Suppressor macrophage treated with lipopolysaccharide for 4 hours (primary cell): ENCODE measurements around the gene OPN4.
"Not testable (repeated sequence)": the region's sequence is repeated elsewhere in the genome, so short reads cannot be mapped to it uniquely, and the experiment has no call there.

ENCODE experiments used
- DNase-seq: peaks from one replicate; pipeline ENCODE4 v3.0.0-alpha.2; 2020

Gene OPN4, protein sequence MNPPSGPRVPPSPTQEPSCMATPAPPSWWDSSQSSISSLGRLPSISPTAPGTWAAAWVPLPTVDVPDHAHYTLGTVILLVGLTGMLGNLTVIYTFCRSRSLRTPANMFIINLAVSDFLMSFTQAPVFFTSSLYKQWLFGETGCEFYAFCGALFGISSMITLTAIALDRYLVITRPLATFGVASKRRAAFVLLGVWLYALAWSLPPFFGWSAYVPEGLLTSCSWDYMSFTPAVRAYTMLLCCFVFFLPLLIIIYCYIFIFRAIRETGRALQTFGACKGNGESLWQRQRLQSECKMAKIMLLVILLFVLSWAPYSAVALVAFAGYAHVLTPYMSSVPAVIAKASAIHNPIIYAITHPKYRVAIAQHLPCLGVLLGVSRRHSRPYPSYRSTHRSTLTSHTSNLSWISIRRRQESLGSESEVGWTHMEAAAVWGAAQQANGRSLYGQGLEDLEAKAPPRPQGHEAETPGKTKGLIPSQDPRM

DNA sequence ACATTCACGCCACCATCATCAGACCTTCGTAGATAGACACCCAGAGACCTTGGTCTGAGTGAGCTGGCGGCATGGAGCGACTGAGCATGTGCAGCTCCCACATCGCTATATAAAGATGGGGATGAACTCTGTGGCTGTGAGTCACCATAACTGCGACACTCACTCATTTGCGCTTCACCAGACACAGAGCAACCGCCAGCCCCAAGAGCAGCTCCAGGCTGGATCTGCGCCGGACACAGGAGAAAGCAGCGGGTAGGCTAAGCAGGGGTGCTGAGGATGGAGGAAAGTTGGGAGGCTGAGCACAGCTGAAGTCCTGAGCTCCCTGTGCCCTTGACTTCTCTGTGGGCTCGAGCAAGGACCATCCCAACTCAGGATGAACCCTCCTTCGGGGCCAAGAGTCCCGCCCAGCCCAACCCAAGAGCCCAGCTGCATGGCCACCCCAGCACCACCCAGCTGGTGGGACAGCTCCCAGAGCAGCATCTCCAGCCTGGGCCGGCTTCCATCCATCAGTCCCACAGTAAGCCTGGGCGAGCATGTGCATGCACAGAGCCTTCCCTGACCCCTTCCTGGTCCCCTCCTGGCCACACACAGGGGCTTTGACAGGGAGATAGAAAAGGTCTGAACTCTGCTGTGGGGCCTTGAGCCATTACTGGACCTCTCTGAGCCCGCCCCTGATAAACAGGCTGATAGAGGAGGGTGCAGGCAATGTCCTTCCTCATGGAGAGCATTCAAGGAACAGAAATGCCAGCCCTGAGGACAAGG is at the start of gene OPN4:
Gene OPN4, plus strand, starts transcription at position 137 of the 762 bp plus-strand sequence. Its CDS starts 237 bp downstream, at position 374.
- no peak for DNase-seq

DNA sequence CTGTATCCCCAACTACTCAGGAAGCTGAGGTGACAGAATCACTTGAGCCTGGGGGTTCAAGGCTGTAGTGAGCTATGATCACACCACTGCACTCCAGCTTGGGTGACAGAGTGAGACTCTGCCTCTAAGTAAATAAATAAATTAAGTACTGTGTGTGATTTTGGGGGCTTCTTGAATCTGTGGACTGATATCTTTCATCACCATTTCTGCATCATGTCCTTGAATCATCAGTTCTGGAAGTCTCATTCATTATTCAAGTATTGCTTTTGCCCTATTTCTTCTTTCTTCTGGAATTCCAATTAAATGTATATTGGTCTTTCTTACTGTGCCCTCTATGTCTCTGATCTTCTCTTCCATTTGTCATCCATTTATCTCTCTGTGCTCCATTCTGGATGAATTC is 46.7 kb upstream of the OPN4 start:
- no peak for DNase-seq

DNA sequence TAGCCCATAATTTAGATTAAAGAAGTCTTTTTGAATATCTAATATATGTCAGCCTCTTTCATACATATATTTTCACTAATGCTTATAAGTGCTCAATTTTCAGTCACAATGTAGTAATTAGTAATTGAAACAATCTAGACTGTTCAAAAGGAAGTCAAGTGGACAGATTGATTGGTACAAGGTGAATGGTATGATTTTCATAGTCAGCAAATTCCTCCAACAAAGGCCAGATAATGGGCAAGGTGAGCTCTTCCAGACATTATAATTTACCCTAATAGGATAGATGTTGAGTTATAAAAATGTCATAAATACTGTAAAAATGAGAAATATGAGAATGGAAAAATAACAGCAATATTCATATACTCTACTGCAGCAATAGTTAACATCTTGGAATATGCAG is 44.4 kb upstream of the OPN4 start:
- DNase-seq = no peak

DNA sequence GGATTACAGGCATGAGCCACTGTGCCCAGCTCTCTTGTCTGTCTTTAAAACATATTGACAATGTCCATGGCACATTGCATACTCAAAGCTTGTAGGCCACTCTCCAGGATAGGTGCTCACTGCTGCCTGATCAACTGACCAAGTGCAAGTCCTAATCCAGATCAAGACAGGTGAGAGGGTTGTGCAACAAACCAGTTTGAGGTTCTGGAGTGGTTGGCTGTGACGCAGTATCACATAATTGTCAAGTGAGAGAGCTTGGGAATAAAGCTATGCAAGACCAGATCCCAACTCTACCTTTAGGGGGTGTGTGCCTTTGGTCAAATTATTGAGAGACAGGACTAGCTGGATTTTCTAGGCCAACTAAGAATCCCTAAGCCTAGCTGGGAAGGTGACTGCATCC is 43.0 kb upstream of the OPN4 start:
- DNase-seq = no peak

DNA sequence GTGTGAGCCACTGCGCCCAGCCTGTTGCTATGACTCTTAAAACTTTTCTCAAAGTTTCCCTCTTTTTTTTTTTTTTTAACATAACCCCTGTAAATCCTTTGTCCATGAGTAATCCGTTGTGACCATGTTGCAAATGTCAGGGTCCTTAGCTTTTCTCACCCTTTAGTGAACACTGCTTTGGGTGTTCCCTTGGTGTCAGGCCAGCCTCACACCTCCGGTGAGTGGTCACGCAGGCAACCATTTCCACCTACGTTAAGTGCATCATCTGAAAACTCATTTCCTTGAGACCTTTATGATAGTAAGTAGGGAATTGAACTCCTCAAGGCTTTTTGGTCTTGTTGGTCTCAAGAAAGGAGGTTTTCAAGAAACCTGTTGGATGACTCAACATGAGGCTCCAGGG is 41.3 kb upstream of the OPN4 start:
- DNase-seq = no peak

DNA sequence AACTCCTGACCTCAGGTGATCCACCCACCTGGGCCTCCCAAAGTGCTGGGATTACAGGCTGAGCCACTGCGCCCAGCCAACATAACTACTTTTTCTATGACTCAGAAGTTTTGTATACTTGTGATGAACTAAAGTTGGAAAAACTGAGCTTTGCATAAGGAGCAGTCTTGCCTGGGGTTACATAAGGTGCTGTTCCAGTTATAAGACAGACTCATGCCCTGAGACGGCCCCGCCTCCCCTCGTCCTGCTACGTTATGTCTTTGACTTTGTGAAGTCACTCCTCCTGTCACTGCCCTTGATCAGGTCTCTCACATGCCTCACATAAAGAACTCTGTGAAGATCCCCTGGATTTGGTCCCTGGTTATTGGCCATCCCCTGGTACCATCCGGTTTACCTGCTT is 40.4 kb upstream of the OPN4 start:
- no peak for DNase-seq

DNA sequence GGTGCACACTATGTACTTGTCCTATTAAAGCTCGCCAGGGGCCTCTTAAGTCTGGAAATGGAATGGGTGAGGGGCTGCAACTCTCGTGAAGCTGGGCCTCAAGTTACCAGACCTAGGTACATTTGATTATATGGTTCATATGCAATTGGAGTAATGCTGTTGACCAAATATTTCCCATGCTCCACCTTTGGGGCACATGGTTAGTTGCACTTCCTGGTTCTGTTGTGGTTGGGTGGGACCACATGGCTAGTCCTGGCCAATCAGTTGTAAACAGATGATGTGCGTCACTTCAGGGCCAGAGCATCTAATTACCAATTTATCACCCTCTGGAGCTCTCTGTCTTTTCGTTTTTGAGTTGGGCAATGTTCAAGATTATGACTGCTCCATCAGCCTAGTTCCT is 39.5 kb upstream of the OPN4 start:
- no peak for DNase-seq

DNA sequence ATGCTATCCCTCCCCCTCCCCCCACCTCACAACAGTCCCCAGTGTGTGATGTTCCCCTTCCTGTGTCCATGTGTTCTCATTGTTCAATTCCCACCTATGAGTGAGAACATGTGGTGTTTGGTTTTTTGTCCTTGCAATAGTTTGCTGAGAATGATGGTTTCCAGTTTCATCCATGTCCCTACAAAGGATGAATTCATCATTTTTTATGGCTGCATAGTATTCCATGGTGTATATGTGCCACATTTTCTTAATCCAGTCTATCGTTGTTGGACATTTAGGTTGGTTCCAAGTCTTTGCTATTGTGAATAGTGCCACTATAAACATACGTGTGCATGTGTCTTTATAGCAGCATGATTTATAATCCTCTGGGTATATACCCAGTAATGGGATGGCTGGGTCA is 37.1 kb upstream of the OPN4 start:
- not testable (repeated sequence) for DNase-seq

DNA sequence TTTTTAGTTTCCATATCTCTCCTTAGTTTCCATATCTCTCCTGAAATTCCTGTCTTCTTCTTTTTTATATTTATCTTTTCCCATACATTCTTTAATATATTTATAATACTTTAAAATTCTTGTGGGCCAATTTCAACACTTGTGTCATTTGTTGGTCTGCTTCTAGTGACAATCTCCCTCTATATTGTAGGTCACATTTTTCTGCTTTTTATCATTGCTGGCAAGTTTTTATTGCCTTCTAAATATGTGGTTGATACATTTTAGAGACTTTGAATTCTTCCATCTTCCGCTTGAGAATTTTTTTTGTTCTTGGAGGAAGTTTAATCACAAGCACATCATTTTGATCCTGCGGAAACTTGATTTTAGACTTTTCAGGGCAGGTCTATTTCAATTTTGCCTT is 26.0 kb upstream of the OPN4 start:
- DNase-seq = no peak

DNA sequence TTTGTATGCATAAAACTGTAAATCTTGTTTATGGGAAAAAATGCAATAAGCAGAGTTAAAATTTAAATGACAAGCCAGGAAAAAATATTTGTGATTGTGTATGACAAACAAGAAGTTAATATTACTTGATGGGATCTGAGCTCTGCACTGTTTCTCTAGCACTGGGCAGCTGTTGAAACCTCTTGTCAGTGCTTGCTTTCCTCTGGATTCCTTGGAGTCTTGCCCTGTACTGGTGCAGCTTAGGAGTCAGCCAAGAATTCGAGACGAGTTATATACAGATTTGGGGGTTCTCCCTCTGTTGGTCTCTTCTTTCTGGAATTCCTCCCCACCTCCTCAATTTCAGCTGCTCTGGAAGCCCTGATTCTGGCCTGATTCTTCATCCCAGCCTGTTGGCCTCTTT is 24.3 kb upstream of the OPN4 start:
- no peak for DNase-seq

DNA sequence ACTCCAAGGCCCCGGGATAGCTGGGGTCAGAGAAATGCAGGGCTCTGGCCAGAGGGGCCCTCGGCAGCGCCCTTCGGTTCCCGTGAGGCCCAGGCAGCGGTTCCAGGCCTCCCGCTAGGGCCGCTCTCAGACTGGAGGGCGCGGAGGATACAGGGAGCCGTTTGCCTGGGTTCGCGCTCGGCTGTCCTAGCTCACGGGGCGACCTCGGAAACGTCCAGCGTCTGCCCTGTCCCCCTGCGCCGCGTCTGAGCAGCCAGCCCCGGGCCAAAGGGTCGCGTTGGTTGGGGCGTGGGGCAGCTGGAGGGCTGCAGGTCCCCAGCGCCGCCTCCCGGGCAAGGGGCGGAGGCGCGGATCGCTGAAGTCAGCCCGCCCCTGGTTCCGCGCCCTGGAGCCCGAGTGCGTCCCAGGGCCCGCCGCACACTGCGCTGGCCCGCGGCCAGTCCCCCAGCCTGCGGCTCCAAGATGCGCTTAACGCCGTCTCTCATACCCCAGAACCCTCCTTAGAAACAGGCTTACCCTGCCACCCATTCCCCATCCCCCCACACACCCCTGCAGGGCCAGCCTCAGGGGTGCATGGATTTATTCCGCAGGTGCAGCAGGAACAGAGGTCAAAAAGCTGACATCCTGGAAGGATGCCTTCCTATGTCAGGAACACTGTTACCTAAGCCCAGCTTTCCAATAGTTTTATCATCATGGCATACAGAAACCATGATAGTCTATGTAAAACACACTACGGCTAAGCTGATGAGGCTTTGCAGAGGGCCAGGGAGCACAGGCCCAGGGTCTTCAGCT is 22.1 kb upstream of the OPN4 start:
- DNase-seq = no peak

DNA sequence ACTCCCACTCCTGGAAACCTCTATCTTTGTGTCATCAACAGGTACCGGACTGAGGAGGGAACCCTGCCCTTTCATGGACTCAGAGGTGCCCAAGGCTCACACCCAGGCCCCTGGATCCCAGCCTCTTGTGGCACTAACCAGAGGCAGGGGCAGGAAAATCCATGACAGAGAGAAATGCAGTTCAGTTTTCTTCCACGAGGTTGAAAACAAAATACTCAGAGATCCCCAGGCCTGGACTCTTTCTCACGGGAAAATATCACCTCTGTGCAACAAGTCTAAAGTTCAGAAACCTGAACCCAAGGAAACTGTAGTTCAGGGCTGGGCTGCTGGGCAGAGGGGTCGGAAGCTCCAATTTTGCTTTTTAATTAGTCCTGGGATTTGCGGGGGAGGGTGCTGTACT is 21.4 kb upstream of the OPN4 start:
- no peak for DNase-seq

DNA sequence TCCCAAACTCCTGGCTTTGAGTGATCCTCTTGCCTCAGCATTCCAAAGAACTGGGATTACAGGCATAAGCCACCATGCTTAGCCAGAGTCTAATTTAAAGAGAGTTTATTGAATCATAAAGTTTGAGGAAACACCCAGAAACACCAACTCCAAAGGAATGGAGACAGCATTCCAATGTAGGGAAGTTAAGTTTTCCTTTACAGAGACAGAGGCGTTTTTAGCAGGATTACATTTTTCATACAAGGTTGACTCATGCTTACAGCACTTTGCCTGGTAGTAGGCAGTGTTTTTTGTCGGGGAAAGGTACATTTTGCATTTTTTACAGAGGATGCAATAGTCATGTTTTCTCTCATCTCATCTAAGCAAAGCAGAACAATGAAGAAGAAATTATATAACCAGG is 18.9 kb upstream of the OPN4 start:
- DNase-seq = no peak

DNA sequence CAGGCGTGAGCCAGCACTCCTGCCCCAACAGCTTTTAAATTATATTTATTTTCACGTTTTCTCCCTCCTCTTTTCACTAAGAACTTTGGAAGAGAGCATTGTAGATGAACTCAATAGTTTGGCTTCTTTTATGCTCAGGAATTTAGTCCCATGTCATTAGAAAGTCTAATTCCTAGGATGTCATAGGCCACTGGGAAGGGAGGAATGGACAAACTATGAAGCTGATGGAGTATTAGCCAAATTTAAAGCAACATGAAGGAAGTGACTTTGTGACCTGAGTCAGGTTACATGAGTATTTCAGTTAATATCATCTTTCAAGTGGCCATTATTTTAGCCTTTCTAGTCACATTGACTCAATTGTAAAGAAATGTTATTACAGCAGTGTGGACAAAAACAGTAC is 18.0 kb upstream of the OPN4 start:
- DNase-seq = no peak

DNA sequence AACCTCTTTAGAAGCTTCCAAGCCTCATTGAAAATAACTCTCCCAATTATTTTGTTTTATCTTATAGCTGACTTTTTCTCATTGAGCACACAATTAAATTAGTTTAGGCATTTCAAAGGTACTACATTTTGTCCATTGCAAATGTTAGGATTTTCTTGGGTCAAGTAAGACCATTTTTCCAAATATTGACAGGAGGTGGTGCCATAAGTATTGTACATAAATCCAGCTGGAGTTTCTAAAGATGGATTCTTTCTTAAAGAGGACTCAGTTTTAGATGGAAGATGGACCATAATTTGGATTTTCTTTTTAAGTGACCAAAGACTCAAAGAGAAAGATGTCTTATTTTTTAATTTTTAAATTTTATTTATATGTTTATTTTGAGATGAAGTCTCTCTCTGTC is 12.3 kb upstream of the OPN4 start:
- no peak for DNase-seq

DNA sequence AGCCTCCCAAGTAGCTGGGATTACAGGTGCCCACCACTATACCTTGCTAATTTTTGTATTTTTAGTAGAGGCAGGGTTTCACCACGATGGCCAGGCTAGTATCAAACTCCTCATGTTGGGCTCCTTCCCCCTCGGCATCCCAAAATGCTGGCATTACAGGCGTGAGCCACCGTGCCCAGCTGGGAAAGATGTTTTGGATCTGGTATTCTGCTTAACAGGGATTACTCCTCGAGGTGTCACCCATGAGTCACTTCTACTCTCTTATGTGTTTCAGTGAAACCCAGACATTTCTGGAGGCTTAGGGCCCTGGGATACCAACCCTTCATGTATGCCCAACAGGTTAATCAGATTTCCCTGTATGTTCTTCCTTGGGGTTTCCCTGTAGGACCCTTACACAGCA is 11.8 kb upstream of the OPN4 start:
- DNase-seq = no peak

DNA sequence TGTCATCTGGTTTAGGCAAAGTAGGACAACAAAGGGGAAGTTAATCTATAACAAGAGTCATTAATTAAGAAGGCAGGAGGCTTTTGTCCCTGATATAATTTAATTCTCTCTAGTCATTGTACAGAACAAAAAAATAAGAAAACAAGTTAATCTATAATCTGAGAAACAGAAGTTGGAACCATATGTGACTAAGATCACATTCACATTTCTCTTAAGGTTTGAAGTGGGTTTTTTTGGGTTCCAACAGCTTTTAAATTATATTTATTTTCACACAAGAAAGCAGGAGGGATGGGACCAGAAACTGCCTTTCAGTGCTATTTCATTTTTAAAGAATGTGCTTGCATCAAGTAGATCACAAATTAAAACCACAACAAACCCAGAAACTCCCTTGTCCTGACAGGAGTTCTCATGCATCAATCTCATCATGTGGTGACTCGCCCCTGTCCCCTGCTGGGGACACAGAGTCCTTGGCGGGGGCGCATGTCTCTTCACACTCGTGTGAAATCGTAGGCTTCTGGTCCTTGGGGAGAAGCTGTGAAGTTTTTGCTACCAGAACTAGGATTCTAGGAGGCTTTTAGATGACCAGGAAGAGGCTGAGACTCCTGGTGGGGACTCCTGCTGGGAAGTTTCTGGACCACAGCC is 10.1 kb upstream of the OPN4 start:
- DNase-seq = peak; percentile 1

DNA sequence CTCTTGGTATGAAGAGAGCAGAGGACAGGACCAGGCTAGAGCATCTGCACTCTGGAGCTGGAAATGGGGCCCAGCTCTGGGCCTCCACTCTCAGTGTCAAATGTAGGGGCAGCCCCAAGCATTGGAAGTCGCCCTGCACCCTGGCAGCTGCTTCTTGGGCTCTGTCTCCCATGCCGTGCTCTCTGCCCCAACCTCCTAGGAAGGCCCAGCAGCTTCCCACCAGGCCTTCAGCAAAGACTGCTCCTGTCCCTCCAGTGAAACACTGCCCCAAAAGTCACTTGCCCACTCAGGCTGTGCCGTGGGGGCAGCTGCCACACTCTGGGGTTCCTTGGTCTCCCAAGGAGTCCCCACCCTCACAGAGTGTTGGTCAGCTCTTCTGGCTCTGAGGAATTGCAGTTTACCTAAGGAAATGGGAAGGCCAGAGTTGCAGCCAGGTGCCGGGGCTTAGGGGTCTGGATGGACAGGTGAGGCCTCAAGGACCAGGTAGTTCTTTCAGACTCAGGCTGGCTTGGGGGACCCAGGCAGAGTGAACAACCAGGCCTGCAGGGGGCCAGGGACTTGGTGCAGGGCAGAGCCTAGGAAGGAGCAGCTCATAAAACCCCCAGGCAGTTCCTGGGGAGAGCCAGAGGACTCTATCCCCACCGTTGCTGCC is 9.4 kb upstream of the OPN4 start:
- DNase-seq = no peak

DNA sequence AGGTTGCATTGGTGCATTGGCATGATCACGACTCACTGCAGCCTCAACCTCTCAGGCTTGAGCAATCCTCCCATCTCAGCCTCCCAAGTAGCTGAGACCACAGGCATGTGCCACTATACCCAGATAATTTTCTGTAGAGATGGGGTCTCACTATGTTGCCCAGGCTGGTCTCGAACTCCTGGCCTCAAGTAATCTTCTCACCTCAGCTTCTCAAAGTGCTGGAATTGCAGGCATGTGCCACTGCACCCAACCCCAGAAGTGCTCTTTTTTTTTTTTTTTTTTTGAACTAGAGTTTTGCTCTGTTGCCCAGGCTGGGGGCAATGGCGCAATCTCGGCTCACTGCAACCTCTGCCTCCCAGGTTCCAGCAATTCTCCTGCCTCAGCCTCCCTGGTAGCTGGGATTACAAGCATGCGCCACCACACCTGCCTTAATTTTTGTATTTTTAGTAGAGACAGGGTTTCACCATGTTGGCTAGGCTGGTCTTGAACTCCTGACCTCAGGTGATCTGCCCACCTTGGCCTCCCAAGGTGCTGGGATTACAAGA is 8.7 kb upstream of the OPN4 start:
- DNase-seq = not testable (repeated sequence)

DNA sequence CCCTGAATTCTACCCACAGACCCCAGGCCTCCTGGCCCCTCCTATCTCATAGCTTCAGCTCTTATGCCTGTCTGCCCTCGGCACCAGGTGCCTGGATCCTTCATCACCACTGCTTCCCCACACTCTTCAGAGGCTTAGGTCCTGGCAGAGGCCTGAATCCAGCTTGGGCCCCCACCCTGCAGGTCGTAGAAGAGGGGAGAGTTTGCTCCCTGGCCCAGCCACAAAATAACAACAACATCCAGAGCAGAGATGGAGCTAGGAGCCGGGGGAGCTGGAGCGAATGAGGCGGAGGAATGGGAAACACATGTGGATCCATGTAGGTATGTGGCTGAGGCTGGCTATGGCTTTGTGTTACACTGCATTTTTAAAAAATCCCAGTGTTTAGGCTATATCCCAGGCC is 7.8 kb upstream of the OPN4 start:
- DNase-seq = no peak

DNA sequence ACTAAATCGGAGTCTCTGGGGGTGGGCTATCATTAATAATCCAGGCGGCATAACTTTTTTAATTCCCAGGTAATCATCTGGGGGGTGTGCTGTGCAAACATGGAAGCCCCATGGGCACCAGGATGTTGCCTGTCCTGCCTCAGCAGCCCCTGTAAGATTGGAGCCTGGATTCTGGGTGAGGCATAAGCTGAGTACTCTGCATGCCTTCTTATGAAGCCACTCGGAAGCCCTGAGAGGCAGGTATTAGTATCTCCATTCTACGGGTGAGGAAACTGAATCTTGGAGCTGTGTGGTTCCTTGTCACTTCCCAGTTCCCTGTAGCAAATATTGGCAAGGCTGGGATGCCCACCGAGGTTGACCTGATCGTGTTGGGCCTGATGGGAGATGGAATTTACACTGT is 7.4 kb upstream of the OPN4 start:
- DNase-seq = no peak
